ENCODE results near the gene PAX2. TPM values are rescaled to one million over a fixed set of nuclear protein-coding genes. Genes with fewer than 3 reads are reported as not detected.

The PAX2 gene
- total RNA-seq, 4 donors from 2014 or later: not detected

DNA sequence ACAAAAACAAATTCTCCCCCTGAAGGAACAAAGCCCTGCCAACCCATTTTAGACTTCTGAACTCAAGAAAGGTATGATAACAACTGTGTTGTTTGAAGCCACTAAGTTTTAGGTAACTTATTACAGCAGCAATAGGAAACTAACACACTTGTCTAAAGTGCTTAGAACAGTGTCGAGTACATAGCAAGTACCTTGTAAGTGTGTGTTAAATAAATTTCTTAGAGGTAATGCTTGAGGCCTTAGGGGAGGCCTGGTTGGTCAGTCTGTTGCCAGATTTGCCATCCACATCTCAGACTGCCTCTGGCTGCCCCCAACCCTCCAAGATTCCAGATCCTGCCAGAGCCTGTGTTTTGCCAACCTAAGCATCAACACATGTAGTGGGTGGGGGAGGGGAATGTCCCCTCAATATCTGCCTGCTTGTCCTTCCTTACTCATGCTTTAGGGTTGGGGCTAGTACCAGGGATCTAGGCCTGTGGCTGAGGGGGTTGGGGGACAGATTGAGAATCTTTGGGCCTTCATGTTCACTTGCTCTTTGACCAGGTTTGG lies 27.1 kb upstream of the PAX2 start:
- DNase-seq (ENCODE audit: low spot score in 2 of 2): no peak
- peaks cover 2 to 97% of the 10 kb centered on the region in 2 donors for H3K27me3 ChIP-seq
- H3K4me3 ChIP-seq: no peak overlapping the region
- WGBS, 2 donors: 85 to 95% methylated on average over 1 of the region's 1 CpG
- TF ChIP-seq, protein P1, sequence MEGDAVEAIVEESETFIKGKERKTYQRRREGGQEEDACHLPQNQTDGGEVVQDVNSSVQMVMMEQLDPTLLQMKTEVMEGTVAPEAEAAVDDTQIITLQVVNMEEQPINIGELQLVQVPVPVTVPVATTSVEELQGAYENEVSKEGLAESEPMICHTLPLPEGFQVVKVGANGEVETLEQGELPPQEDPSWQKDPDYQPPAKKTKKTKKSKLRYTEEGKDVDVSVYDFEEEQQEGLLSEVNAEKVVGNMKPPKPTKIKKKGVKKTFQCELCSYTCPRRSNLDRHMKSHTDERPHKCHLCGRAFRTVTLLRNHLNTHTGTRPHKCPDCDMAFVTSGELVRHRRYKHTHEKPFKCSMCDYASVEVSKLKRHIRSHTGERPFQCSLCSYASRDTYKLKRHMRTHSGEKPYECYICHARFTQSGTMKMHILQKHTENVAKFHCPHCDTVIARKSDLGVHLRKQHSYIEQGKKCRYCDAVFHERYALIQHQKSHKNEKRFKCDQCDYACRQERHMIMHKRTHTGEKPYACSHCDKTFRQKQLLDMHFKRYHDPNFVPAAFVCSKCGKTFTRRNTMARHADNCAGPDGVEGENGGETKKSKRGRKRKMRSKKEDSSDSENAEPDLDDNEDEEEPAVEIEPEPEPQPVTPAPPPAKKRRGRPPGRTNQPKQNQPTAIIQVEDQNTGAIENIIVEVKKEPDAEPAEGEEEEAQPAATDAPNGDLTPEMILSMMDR (IDR thresholded peaks at IDR 0.05): no peak
- no peak for TF ChIP-seq POLR2A (IDR thresholded peaks at IDR 0.05)
- TF ChIP-seq EP300 (IDR thresholded peaks at IDR 0.05): no peak
- no peaks in the 10 kb centered on the region for H3K36me3 ChIP-seq
- peaks cover 0 to 17% (median 0%) of the 10 kb centered on the region in 4 donors for H3K4me1 ChIP-seq
- H3K27ac ChIP-seq: no peak overlapping the region
- H3K9me3 ChIP-seq: no peaks in the 10 kb centered on the region

DNA sequence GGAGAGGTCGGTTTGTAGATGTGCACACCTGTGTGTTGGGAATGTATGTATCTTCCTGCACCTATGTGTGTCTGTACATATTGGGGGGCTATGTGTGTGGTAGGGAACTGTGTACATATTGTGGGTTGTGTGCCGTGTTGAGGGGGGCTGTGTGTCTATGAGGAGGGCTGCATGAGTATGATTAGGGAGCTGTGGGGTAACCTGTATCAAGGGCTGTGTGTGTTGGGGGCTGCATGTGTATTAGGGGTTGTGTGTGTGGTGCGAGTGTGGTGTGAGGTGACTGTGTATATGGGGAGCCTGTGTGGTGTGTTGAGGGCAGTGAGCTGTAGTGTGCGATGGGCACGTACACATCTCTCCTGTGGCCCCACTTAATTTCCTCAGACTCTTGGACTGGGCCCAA lies 22.2 kb upstream of the PAX2 start:
- H3K27ac ChIP-seq: no peak overlapping the region
- 77 to 79% methylated on average over 5 of the region's 5 CpGs for WGBS, 2 donors
- H3K27me3 ChIP-seq: peaks cover 2 to 95% of the 10 kb centered on the region in 2 donors
- no peaks in the 10 kb centered on the region for H3K9me3 ChIP-seq
- no peak for DNase-seq (ENCODE audit: low spot score in 2 of 2)
- no peak overlapping the region for H3K4me3 ChIP-seq
- peaks cover 0 to 8% (median 0%) of the 10 kb centered on the region in 4 donors for H3K4me1 ChIP-seq
- TF ChIP-seq, protein P1 (IDR thresholded peaks at IDR 0.05): no peak
- TF ChIP-seq EP300 (IDR thresholded peaks at IDR 0.05) (no peak), POLR2A (IDR thresholded peaks at IDR 0.05) (no peak)
- no peaks in the 10 kb centered on the region for H3K36me3 ChIP-seq

DNA sequence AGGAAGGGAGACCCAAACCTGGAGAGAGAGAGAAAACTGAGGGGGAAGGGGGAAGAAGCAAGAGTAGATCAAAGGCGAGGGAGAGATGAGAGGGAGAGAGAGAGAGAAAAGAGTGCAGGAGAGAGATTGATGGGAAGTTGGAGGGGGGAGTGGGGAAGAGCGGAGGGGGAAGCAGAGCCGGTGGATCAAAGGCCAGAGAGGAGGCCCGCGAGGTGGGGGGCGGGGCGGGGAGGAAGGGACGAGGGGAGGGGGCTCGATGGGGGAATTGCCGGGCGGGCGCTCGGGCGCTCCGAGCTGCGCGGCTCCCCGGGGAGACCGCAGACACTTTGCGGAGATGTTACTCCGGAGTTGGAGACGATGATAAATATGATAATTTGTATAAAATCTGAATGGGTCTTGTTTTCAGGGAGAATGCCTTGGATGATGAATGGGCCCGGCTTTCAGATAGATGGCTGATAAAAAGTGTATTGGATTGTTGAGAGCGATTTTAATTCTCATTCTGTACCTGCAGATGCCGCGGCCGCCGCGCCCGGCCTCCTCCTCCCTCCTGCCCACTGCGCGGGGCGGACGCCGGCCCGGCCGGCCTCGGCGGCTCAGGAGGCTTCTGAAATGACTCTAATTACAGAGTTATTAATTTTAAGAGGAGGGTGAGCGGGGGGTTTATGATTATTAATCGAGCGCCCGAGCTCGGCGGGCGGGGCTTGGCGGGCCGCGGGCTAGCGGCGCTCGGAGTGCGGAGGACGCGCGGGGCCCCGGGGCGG lies 21.4 kb upstream of the PAX2 start:
- peaks cover 0 to 9% (median 0%) of the 10 kb centered on the region in 4 donors for H3K4me1 ChIP-seq
- no peak for TF ChIP-seq EP300 (IDR thresholded peaks at IDR 0.05)
- TF ChIP-seq, protein P1 (IDR thresholded peaks at IDR 0.05): no peak
- no peak for TF ChIP-seq POLR2A (IDR thresholded peaks at IDR 0.05)
- no peak overlapping the region for H3K4me3 ChIP-seq
- WGBS, 2 donors: 3% methylated on average over 57 to 58 of the region's 58 CpGs
- no peak for DNase-seq (ENCODE audit: low spot score in 2 of 2)
- no peak overlapping the region for H3K27ac ChIP-seq
- H3K36me3 ChIP-seq: no peaks in the 10 kb centered on the region
- H3K27me3 ChIP-seq: peaks cover 0 to 95% of the 10 kb centered on the region in 2 donors
- no peaks in the 10 kb centered on the region for H3K9me3 ChIP-seq

DNA sequence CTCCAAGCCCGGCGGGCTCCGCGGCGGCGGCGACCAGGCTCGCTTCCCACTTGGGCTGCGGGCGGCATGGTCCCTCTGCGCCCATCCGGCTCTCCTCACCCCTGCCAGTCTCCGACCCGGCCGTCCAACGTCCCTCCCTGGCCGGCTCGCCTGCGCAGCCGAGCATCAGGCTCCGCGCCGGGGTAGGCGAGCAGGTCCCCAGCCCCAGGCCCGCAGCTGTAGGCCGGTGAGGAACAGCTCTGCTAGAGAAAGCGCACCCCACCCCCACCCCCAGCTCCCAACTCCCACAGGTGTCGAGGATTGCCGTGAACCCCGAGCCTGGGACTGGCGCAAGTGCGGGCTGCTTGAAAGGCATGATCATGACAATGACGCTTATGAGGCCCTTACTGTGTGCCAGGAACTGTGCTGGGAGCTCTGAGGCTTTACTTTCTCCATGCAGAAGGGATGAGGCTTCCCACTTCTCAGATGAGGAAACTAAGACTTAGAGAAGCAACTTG lies 20.8 kb upstream of the PAX2 start:
- 1 to 4% methylated on average over 22 of the region's 33 CpGs for WGBS, 2 donors
- H3K4me3 ChIP-seq: no peak overlapping the region
- DNase-seq (ENCODE audit: low spot score in 2 of 2): no peak
- H3K9me3 ChIP-seq: no peaks in the 10 kb centered on the region
- peaks cover 0 to 96% of the 10 kb centered on the region in 2 donors for H3K27me3 ChIP-seq
- H3K36me3 ChIP-seq: no peaks in the 10 kb centered on the region
- peaks cover 0 to 16% (median 3%) of the 10 kb centered on the region in 4 donors for H3K4me1 ChIP-seq
- no peak overlapping the region for H3K27ac ChIP-seq
- TF ChIP-seq POLR2A (IDR thresholded peaks at IDR 0.05) (no peak), EP300 (IDR thresholded peaks at IDR 0.05) (no peak)
- TF ChIP-seq, protein P1 (IDR thresholded peaks at IDR 0.05): no peak

DNA sequence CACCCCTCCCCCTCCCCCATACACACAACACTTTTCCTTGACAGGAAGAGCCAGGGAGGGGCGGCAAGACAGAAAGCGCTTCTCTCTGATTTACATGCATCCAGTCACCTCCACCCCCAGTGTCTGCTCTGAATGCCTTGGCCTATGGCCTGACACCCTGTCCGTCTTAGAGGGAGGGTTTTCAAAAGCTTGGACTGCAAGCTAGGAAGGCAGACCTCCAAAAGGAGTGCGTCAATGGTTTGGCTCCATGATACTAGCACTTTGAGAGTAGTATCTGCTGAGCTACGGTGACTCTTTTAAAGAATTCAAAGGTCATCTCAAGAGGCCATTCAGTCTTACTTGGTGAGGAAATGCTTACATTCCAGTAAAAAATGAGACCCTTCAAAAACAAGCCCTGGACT lies 20.3 kb upstream of the PAX2 start:
- Histone ChIP-seq H3K27me3 (peaks cover 0 to 98% of the 10 kb centered on the region in 2 donors), H3K9me3 (no peaks in the 10 kb centered on the region), H3K36me3 (no peaks in the 10 kb centered on the region), H3K4me1 (peaks cover 0 to 21% (median 7%) of the 10 kb centered on the region in 4 donors), H3K27ac (no peak overlapping the region), H3K4me3 (no peak overlapping the region)
- TF ChIP-seq EP300 (IDR thresholded peaks at IDR 0.05) (no peak), POLR2A (IDR thresholded peaks at IDR 0.05) (no peak)
- TF ChIP-seq, protein P1 (IDR thresholded peaks at IDR 0.05): no peak
- no peak for DNase-seq (ENCODE audit: low spot score in 2 of 2)
- 30 to 50% methylated on average over 5 of the region's 5 CpGs for WGBS, 2 donors
